Activated naive CD8-positive, alpha-beta T cell treated with anti-CD3 and anti-CD28 coated beads for 36 hours (primary cell): ENCODE measurements around the gene LIMCH1. TPM values are rescaled to one million over a fixed set of nuclear protein-coding genes. Genes with fewer than 3 reads are reported as not detected.

Experiments used
- DNase-seq: peaks from one replicate; pipeline ENCODE4 v3.0.0; 2021
- H3K27ac Mint-ChIP-seq: one replicate; pipeline ENCODE4 v1.8.0; 2022; ENCODE audit warnings: mild to moderate bottlenecking, moderate library complexity, mixed read lengths
- H3K27me3 Mint-ChIP-seq: one replicate; pipeline ENCODE4 v1.8.0; 2022; ENCODE audit warnings: mild to moderate bottlenecking, mixed read lengths
- H3K36me3 Mint-ChIP-seq: one replicate; pipeline ENCODE4 v1.8.0; 2021; ENCODE audit warnings: mild to moderate bottlenecking, mixed read lengths
- H3K4me1 Mint-ChIP-seq: one replicate; pipeline ENCODE4 v1.8.0; 2021; ENCODE audit warnings: mixed read lengths
- H3K4me3 Mint-ChIP-seq: one replicate; pipeline ENCODE4 v1.8.0; 2022; ENCODE audit warnings: mild to moderate bottlenecking, moderate library complexity, mixed read lengths
- H3K9me3 Mint-ChIP-seq: one replicate; pipeline ENCODE4 v1.8.0; 2022; ENCODE audit warnings: mixed read lengths
- total RNA-seq, 2 experiments: library from RNA; stranded (reverse); gene quantifications; one replicate each; pipeline ENCODE4 v1.2.3, GENCODE V29; 2021

The LIMCH1 gene
- total RNA-seq, 2 experiments from 2014 or later: not detected

- no peaks in the 10 kb centered on the region for H3K4me1 Mint-ChIP-seq
Observed at GRCh38 chr4:41670530-41670929, 132.6 kb downstream of the LIMCH1 start.

GRCh38 chr4:41670982-41671381 lies 133.0 kb downstream of the LIMCH1 start:
- no peak overlapping the region for H3K27ac Mint-ChIP-seq

More at GRCh38 chr4:41670530-41670929, 132.6 kb downstream of the LIMCH1 start:
- DNase-seq: no peak
- H3K27me3 Mint-ChIP-seq: peaks cover 4% of the 10 kb centered on the region
- H3K9me3 Mint-ChIP-seq: no peaks in the 10 kb centered on the region
- H3K27ac Mint-ChIP-seq: no peak overlapping the region
- no peaks in the 10 kb centered on the region for H3K36me3 Mint-ChIP-seq
- no peak overlapping the region for H3K4me3 Mint-ChIP-seq

DNA sequence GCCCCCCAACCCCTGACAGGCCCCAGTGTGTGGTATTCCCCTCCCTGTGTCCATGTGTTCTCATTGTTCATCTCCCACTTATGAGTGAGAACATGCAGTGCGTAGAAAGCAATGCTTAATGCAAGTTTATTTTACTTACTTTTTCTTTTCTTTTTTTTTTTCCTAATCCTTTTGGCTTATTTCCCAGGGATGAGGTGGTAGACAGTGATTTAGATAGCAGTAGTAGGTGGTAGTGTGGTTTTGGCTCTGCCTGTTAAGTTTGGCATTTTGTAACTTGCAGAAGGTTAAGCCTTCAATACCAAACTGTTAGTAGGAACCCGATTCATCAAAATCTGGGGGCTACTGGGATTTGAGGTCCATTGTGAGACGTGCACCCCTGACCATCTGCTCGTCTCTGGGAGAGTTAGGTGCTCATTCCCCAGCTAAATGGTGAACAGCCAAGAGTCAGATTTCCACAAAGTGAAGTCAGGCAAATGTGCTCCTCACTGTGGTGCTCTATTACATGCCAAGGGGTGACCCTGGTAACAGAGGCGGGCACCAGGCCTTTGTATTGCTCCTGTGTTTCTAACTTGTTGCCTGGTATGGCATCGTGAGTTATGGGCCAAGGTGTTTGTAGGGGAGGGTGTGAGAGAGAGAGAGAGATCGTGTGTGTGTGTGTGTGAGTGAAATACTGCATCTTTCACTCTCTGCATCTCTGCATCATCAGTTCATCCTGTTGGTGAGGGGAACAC lies 140.3 kb downstream of the LIMCH1 start:
- Mint-ChIP-seq H3K4me3 (no peak overlapping the region), H3K27ac (no peak overlapping the region), H3K4me1 (no peaks in the 10 kb centered on the region), H3K36me3 (no peaks in the 10 kb centered on the region), H3K9me3 (no peaks in the 10 kb centered on the region), H3K27me3 (peaks cover 3% of the 10 kb centered on the region)
- no peak for DNase-seq

More at GRCh38 chr4:41670982-41671381, 133.0 kb downstream of the LIMCH1 start:
- no peaks in the 10 kb centered on the region for H3K9me3 Mint-ChIP-seq
- no peak for DNase-seq
- H3K4me1 Mint-ChIP-seq: no peaks in the 10 kb centered on the region
- no peak overlapping the region for H3K4me3 Mint-ChIP-seq
- no peaks in the 10 kb centered on the region for H3K36me3 Mint-ChIP-seq
- H3K27me3 Mint-ChIP-seq: peaks cover 4% of the 10 kb centered on the region

DNA sequence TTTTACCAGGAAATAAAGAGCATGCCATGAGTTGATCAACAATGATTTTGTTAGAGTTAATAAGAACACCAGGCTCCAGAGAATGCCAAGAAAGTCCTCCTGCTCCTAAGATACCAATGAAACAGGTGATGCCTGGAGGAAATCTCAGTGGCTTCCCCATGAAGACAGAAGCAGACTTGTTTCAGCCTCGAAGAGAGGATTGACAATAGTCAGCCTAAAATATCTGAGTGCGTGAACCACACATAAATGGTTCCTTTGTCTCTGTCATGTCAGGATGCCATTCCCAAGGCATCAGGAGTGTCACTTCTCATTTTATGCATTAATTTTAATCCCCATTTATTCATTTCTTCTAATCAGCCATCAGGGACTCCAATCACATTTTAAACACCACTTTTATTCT lies 141.0 kb downstream of the LIMCH1 start:
- Mint-ChIP-seq H3K4me3 (no peak overlapping the region), H3K36me3 (no peaks in the 10 kb centered on the region), H3K4me1 (no peaks in the 10 kb centered on the region), H3K27ac (no peak overlapping the region), H3K27me3 (peaks cover 3% of the 10 kb centered on the region), H3K9me3 (no peaks in the 10 kb centered on the region)
- no peak for DNase-seq

DNA sequence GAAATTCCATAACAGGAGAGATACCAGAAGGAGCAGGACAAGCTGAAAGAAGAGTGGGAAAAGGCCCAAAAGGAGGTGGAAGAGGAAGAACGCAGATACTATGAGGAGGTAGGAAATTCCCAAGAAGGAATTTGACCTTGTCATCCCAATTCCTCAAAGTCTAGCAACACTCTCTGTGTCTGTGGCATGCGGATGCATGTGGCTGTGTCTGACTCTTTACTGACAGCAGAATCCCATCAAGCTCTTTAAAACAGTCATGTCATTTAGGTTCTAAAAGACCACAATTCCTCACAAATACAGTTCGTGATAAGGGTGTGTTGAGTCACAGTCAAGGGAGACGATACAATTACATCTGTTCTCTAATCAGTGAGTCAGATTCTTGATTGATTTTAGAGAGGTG lies 142.0 kb downstream of the LIMCH1 start:
- H3K4me1 Mint-ChIP-seq: no peaks in the 10 kb centered on the region
- DNase-seq: no peak
- no peaks in the 10 kb centered on the region for H3K9me3 Mint-ChIP-seq
- H3K27ac Mint-ChIP-seq: no peak overlapping the region
- H3K27me3 Mint-ChIP-seq: peaks cover 3% of the 10 kb centered on the region
- no peaks in the 10 kb centered on the region for H3K36me3 Mint-ChIP-seq
- H3K4me3 Mint-ChIP-seq: no peak overlapping the region

- H3K27me3 Mint-ChIP-seq: peaks cover 3% of the 10 kb centered on the region
- no peaks in the 10 kb centered on the region for H3K36me3 Mint-ChIP-seq
- no peak overlapping the region for H3K4me3 Mint-ChIP-seq
- H3K27ac Mint-ChIP-seq: no peak overlapping the region
- no peaks in the 10 kb centered on the region for H3K4me1 Mint-ChIP-seq
- no peak for DNase-seq
- H3K9me3 Mint-ChIP-seq: no peaks in the 10 kb centered on the region
Observed at GRCh38 chr4:41681054-41681453, 143.1 kb downstream of the LIMCH1 start.

GRCh38 chr4:41683326-41683725 lies 145.4 kb downstream of the LIMCH1 start:
- DNase-seq: no peak
- no peaks in the 10 kb centered on the region for H3K4me1 Mint-ChIP-seq
- H3K27me3 Mint-ChIP-seq: peaks cover 3% of the 10 kb centered on the region

GRCh38 chr4:41686893-41687292 lies 148.9 kb downstream of the LIMCH1 start:
- Mint-ChIP-seq H3K27ac (no peak overlapping the region), H3K27me3 (no peaks in the 10 kb centered on the region), H3K4me3 (no peak overlapping the region), H3K36me3 (no peaks in the 10 kb centered on the region), H3K4me1 (no peaks in the 10 kb centered on the region), H3K9me3 (no peaks in the 10 kb centered on the region)
- DNase-seq: no peak

More at GRCh38 chr4:41683326-41683725, 145.4 kb downstream of the LIMCH1 start:
- no peak overlapping the region for H3K27ac Mint-ChIP-seq
- no peaks in the 10 kb centered on the region for H3K36me3 Mint-ChIP-seq
- no peaks in the 10 kb centered on the region for H3K9me3 Mint-ChIP-seq
- no peak overlapping the region for H3K4me3 Mint-ChIP-seq

DNA sequence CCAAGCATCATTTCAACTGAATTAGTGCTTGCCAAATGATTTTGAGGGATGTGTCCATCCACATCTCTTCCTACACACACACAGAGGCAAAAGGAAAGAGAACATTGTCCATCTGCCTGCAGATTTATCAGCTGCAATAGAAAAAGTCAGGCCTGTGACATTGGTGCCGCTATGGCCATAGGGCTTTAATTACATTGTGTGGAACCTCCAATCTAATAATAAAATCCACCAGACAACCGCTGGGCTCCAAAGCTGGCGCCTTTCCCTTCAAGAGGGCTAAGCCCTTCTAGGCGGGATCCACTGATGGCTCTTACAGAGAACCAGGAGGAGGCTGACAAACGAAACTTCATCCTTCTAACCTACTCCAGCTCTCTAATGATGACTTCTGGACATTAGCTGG lies 150.0 kb downstream of the LIMCH1 start:
- no peaks in the 10 kb centered on the region for H3K27me3 Mint-ChIP-seq
- H3K9me3 Mint-ChIP-seq: no peaks in the 10 kb centered on the region
- no peaks in the 10 kb centered on the region for H3K36me3 Mint-ChIP-seq
- no peak for DNase-seq
- H3K4me1 Mint-ChIP-seq: no peaks in the 10 kb centered on the region
- H3K27ac Mint-ChIP-seq: no peak overlapping the region
- H3K4me3 Mint-ChIP-seq: no peak overlapping the region

DNA sequence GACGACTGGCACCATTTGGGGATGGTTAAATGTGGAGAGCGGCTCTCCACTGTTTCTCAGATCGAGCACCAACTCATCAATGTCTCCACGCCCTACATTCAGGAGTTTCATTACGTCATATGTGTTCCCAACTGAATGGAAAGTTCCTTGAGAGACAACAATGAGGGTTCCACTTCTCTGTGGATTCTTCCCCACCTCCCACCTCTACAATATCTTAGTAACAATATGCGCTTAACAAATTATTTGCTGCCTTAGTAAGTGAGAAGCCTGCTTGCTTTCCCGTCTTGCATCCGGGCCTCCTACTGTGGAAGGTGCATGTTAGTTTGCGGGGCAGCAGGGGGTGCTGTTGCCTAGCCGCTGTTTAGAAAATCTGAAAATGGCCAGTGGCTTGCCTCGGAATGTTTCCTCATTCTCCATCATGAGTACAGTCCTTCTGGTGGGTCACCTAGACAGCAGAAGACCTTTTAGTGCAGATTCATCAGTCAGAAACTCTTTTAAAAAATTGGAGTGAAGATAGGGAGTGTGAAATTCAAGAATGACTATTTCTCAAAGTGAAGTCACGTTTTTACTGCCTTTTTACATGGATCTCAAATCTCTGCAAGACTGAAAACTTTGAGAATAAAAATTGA lies 154.9 kb downstream of the LIMCH1 start:
- Mint-ChIP-seq H3K4me1 (no peaks in the 10 kb centered on the region), H3K27me3 (peaks cover 3% of the 10 kb centered on the region), H3K36me3 (no peaks in the 10 kb centered on the region), H3K27ac (no peak overlapping the region), H3K9me3 (no peaks in the 10 kb centered on the region), H3K4me3 (no peak overlapping the region)
- DNase-seq: peak; percentile 24

DNA sequence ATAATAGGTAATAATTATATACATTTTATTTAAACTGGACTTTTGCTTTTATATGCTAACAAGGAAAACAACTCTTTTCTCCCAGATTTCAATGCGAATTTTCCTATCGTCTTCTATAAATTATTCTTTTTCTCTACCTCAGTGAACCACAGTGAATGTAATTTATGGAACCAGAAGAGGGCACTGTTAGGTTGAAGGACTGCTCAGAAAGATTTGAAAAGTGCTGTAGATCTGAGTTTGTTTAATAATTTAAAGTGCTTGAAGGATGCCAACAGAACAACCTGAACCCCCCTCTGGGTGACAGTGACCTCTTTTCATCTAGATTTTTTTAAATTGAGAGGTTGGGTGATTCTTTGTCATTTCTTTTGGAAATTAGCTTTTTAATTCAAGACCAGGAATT lies 155.7 kb downstream of the LIMCH1 start:
- Mint-ChIP-seq H3K4me1 (no peaks in the 10 kb centered on the region), H3K9me3 (no peaks in the 10 kb centered on the region), H3K27me3 (peaks cover 7% of the 10 kb centered on the region), H3K27ac (no peak overlapping the region), H3K36me3 (no peaks in the 10 kb centered on the region), H3K4me3 (no peak overlapping the region)
- DNase-seq: no peak

GRCh38 chr4:41696131-41696530 lies 158.2 kb downstream of the LIMCH1 start:
- Mint-ChIP-seq H3K27ac (no peak overlapping the region), H3K4me3 (no peak overlapping the region), H3K9me3 (no peaks in the 10 kb centered on the region), H3K4me1 (no peaks in the 10 kb centered on the region), H3K36me3 (no peaks in the 10 kb centered on the region), H3K27me3 (peaks cover 7% of the 10 kb centered on the region)
- no peak for DNase-seq

- Mint-ChIP-seq H3K27ac (no peak overlapping the region), H3K9me3 (no peaks in the 10 kb centered on the region), H3K4me3 (no peak overlapping the region), H3K27me3 (peaks cover 7% of the 10 kb centered on the region), H3K36me3 (no peaks in the 10 kb centered on the region), H3K4me1 (no peaks in the 10 kb centered on the region)
- no peak for DNase-seq
Observed at GRCh38 chr4:41696763-41697162, 158.8 kb downstream of the LIMCH1 start.

DNA sequence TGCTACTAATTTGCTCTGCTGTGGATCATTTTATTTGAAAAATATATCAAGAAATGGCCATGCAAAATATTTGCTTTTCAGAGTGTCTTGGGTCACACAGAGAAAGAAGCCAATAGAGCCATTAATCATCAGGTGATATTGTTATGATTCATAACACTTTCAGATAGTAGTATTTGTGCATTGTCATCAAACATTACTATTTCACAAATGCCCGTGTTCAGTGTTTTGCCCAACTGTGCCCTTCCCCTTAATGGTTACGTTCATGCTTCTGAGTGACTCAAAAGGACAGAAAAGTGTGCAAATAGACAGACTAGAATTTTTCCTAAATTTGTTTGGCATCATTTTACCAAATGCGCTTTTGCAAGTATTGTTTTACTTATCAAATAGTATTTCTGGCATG lies 164.0 kb downstream of the LIMCH1 start:
- Mint-ChIP-seq H3K27me3 (peaks cover 8% of the 10 kb centered on the region), H3K27ac (no peak overlapping the region), H3K9me3 (no peaks in the 10 kb centered on the region), H3K4me3 (no peak overlapping the region), H3K4me1 (no peaks in the 10 kb centered on the region), H3K36me3 (no peaks in the 10 kb centered on the region)
- DNase-seq: no peak

GRCh38 chr4:41702770-41703169 lies 164.8 kb downstream of the LIMCH1 start:
- Mint-ChIP-seq H3K4me1 (no peaks in the 10 kb centered on the region), H3K4me3 (no peak overlapping the region), H3K27me3 (peaks cover 8% of the 10 kb centered on the region), H3K9me3 (no peaks in the 10 kb centered on the region), H3K36me3 (no peaks in the 10 kb centered on the region), H3K27ac (no peak overlapping the region)
- DNase-seq: no peak

- Mint-ChIP-seq H3K9me3 (no peaks in the 10 kb centered on the region), H3K36me3 (no peaks in the 10 kb centered on the region), H3K4me3 (no peak overlapping the region), H3K27ac (no peak overlapping the region), H3K27me3 (peaks cover 4% of the 10 kb centered on the region), H3K4me1 (no peaks in the 10 kb centered on the region)
- DNase-seq: no peak
Observed at GRCh38 chr4:41703785-41704184, 165.8 kb downstream of the LIMCH1 start.
